ENCODE data around the gene SYNGAP1.
A peak's percentile ranks its signal among the peaks of the same experiment; 100 is the strongest.

Gene SYNGAP1

GRCh38 chr6:33455051-33455450 is 35.2 kb downstream of the SYNGAP1 start:
- no peak for TF ChIP-seq CTCF (IDR thresholded peaks at IDR 0.05; ENCODE audit: extremely low read depth, insufficient read depth, missing control alignments)
- in situ Hi-C loops (cut with MboI; ENCODE audit: low pct_unique_long_range_greater_than_20kb, low sequenced_read_pairs, unreplicated experiment), result no loop called here
- DNase-seq (ENCODE audit: low spot score), result peak; percentile 8

GRCh38 chr6:33456156-33456555 is 36.3 kb downstream of the SYNGAP1 start:
- no peak for DNase-seq (ENCODE audit: low spot score)
- TF ChIP-seq CTCF (IDR thresholded peaks at IDR 0.05; ENCODE audit: extremely low read depth, insufficient read depth, missing control alignments), result no peak
- in situ Hi-C loops (cut with MboI; ENCODE audit: low pct_unique_long_range_greater_than_20kb, low sequenced_read_pairs, unreplicated experiment), result no loop called here

GRCh38 chr6:33458676-33459075 is 38.8 kb downstream of the SYNGAP1 start:
- in situ Hi-C loops (cut with MboI; ENCODE audit: low pct_unique_long_range_greater_than_20kb, low sequenced_read_pairs, unreplicated experiment), result no loop called here
- no peak for TF ChIP-seq CTCF (IDR thresholded peaks at IDR 0.05; ENCODE audit: extremely low read depth, insufficient read depth, missing control alignments)
- DNase-seq (ENCODE audit: low spot score), result no peak

- in situ Hi-C loops (cut with MboI; ENCODE audit: low pct_unique_long_range_greater_than_20kb, low sequenced_read_pairs, unreplicated experiment), result no loop called here
- no peak for DNase-seq (ENCODE audit: low spot score)
- no peak for TF ChIP-seq CTCF (IDR thresholded peaks at IDR 0.05; ENCODE audit: extremely low read depth, insufficient read depth, missing control alignments)
Observed at GRCh38 chr6:33459226-33459625, 39.4 kb downstream of the SYNGAP1 start.

GRCh38 chr6:33466075-33466735 is 46.3 kb downstream of the SYNGAP1 start:
- no peak for TF ChIP-seq CTCF (IDR thresholded peaks at IDR 0.05; ENCODE audit: extremely low read depth, insufficient read depth, missing control alignments)
- in situ Hi-C loops (cut with MboI; ENCODE audit: low pct_unique_long_range_greater_than_20kb, low sequenced_read_pairs, unreplicated experiment), result no loop called here
- no peak for DNase-seq (ENCODE audit: low spot score)

GRCh38 chr6:33467091-33467490 is 47.2 kb downstream of the SYNGAP1 start:
- in situ Hi-C loops (cut with MboI; ENCODE audit: low pct_unique_long_range_greater_than_20kb, low sequenced_read_pairs, unreplicated experiment), result no loop called here
- TF ChIP-seq CTCF (IDR thresholded peaks at IDR 0.05; ENCODE audit: extremely low read depth, insufficient read depth, missing control alignments), result no peak
- no peak for DNase-seq (ENCODE audit: low spot score)

Measured in GM13977 (cell line).